Psoas muscle (tissue), 8 donors: ENCODE data around the gene FAM222A. TPM values are rescaled to one million over a fixed set of nuclear protein-coding genes. Genes with fewer than 3 reads are reported as not detected.
A peak's percentile ranks its signal among the peaks of the same experiment; 100 is the strongest.

Experiments used
- ATAC-seq, 4 donors: fragments of 200-7000 bp; cut with Tn5 transposase; one replicate each; pipeline ENCODE4 v1.9.1; 2020; ENCODE audit warnings: moderate library complexity in 3 of 4, mild to moderate bottlenecking in 2 of 4
- DNase-seq, 2 donors: peaks; one replicate each; pipeline ENCODE4 v3.0.0-alpha.2; 2020
- H3K27ac ChIP-seq: fragments of 200-600 bp; one replicate; pipeline ENCODE4 v1.8.0; 2022
- H3K27me3 ChIP-seq, 3 donors: fragments of 200-600 bp in 1 of 3; one replicate each; pipeline versions ENCODE4 v1.6.1 to v1.8.0; 2013 to 2022; ENCODE audit warnings: low read length in 2 of 3, mild to moderate bottlenecking in 2 of 3, moderate library complexity in 1 of 3; ENCODE audit not compliant: insufficient read depth in 3 of 3
- H3K36me3 ChIP-seq, 2 donors: fragments of 200-600 bp in 1 of 2; one replicate each; pipeline versions ENCODE4 v1.6.1 to v1.8.0; 2013 to 2022; ENCODE audit warnings: low read depth in 1 of 2, mild to moderate bottlenecking in 1 of 2, moderate library complexity in 1 of 2; ENCODE audit not compliant: insufficient read depth in 1 of 2
- H3K4me1 ChIP-seq: fragments of 200-600 bp; one replicate; pipeline ENCODE4 v1.8.0; 2022
- H3K4me3 ChIP-seq: fragments of 200-600 bp; one replicate; pipeline ENCODE4 v1.8.0; 2022; ENCODE audit warnings: mild to moderate bottlenecking
- H3K9me3 ChIP-seq: fragments of 200-600 bp; one replicate; pipeline ENCODE4 v1.8.0; 2022
- WGBS, 3 donors: extraction: QIAGEN DNeasy Blood & Tissue Kit; methylation state at CpG; one replicate each; pipeline versions ENCODE4 v1.1.6 to v1.1.7; 2013; 5-methylcytosine and 5-hydroxymethylcytosine counted together
- intact Hi-C, 2 donors: fragments of 100-400 bp; cut with DNase I; formaldehyde crosslinking; loops; one replicate each; pipeline versions ENCODE4 v1.11.0 to v1.14.2; 2022
- polyA plus RNA-seq, 3 donors: library from polyadenylated mRNA; stranded (reverse); fragments of 200-250 nt; gene quantifications; one replicate each; pipeline ENCODE4 v1.2.3, GENCODE V29; 2013
- total RNA-seq, 4 donors: library from RNA; stranded (reverse); fragmentation: NEBNext Ultra II Directional in 2 of 4; extraction: Animal tissue kit (Norgen Biotek cat#: 25700) in 2 of 4; gene quantifications; one replicate each; pipeline versions ENCODE4 v1.2.1 to v1.2.4, GENCODE V29; 2021 to 2023
- TF ChIP-seq, protein P1 (sequence below): fragments of 200-600 bp; IDR thresholded peaks from one replicate; pipeline ENCODE4 v1.8.0; 2022; ENCODE audit warnings: antibody characterized with exemption
- donor health status: healthy with polysubstance abuse.
- donor health status: DM: no; HTN: no; CAD: no; lungs with moderate emphysema.
- donor health status: Bipolar disorder and iron deficiency.
- donor health status: healthy.
- donor health status: DM: yes; HTN: yes; CAD: no.
- donor health status: DM: no; HTN: no; CAD: no.
- donor health status: DM: no; HTN: no; CAD: no.
- donor health status: DM: yes; HTN: yes; CAD: no.

FAM222A gene
- total and polyA plus RNA-seq, 7 donors = 0.59 to 15.8 (median 5.1) TPM

DNA sequence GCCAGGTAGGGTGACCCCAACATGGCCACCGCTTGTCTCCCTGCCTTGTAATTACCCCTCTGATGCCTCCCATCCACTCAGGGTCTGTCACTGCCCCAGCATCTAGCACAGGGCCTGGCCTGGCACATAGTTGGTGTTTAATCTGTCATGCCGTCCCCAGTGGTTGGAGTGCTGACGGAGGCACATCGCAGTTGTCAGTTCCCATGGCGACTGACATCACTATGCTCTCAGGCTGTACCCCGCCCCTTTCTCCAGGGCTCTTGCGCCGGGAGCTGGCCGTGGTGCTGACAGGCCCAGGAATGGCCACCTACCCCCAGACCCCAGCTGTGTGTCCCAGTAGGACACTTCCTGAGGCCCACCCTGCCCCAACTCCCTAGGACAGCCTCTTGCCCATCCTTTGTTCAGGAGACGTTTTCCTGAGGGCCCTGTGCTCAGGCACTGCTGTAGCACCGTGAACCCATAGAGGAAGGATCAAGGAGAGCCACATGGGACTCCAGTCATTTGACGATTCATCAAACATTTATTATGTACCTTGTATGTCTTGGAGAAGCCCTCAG lies 23.0 kb downstream of the FAM222A start:
- no peaks in the 10 kb centered on the region for H3K9me3 ChIP-seq
- no peaks in the 10 kb centered on the region for H3K36me3 ChIP-seq
- H3K27me3 ChIP-seq = no peaks in the 10 kb centered on the region
- no peak for ATAC-seq
- WGBS, 3 donors = 28 to 43% (median 35%) methylated on average over 12 of the region's 12 CpGs
- H3K4me3 ChIP-seq = no peak overlapping the region
- intact Hi-C loops = no loop called here
- no peak overlapping the region for H3K27ac ChIP-seq
- H3K4me1 ChIP-seq = no peaks in the 10 kb centered on the region
- TF ChIP-seq, protein P1, sequence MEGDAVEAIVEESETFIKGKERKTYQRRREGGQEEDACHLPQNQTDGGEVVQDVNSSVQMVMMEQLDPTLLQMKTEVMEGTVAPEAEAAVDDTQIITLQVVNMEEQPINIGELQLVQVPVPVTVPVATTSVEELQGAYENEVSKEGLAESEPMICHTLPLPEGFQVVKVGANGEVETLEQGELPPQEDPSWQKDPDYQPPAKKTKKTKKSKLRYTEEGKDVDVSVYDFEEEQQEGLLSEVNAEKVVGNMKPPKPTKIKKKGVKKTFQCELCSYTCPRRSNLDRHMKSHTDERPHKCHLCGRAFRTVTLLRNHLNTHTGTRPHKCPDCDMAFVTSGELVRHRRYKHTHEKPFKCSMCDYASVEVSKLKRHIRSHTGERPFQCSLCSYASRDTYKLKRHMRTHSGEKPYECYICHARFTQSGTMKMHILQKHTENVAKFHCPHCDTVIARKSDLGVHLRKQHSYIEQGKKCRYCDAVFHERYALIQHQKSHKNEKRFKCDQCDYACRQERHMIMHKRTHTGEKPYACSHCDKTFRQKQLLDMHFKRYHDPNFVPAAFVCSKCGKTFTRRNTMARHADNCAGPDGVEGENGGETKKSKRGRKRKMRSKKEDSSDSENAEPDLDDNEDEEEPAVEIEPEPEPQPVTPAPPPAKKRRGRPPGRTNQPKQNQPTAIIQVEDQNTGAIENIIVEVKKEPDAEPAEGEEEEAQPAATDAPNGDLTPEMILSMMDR = no peak
- DNase-seq = peak; percentile 24 to 30

DNA sequence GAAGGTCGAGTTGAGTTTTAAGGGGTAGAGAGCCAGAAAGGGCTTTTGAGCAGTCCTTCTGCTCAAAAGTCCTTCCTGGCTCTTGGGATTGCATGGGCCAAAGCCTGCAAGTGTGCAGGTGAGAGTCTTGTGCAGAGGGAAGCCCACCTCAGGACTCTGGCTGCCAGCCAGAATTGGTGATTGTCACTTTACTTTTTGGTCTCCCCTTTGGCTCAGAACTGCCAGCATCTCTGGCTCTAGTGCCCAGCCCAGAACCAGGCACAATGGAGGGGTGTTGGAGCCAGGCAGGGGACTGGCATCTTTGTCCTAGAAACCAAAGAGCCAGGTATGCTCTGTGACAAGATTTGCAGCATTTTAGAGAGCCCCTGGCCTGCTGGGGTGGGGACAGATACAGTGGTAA lies 23.5 kb downstream of the FAM222A start:
- DNase-seq = peak in 1 of 2 donors; percentile 22
- ATAC-seq = no peak
- Histone ChIP-seq H3K4me1 (no peaks in the 10 kb centered on the region), H3K4me3 (no peak overlapping the region), H3K9me3 (no peaks in the 10 kb centered on the region), H3K36me3 (no peaks in the 10 kb centered on the region), H3K27ac (no peak overlapping the region), H3K27me3 (no peaks in the 10 kb centered on the region)
- 7 to 21% (median 15%) methylated on average over 1 of the region's 1 CpG for WGBS, 3 donors
- intact Hi-C loops = no loop called here
- TF ChIP-seq, protein P1 = no peak

DNA sequence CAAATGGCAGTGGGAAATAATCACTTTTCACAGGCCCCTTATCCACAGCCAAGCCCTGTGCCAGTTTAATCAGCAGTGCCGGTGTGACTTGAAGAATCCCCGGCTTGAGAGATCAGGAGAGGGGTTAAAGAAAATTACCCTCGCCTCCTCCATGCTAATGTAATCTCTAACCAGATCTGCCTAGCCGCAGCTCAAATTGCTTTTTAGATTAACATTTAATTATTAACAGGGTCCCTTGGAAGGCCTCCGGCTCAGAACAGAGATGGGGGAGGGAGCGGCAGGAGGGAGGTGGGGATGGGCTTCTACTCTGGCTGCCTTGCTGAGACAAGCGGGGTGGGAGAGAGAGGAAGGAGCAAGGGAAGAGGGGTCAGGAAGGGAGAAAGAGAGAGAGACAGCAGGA lies 24.0 kb downstream of the FAM222A start:
- Histone ChIP-seq H3K27ac (no peak overlapping the region), H3K9me3 (no peaks in the 10 kb centered on the region), H3K36me3 (no peaks in the 10 kb centered on the region), H3K27me3 (no peaks in the 10 kb centered on the region), H3K4me1 (no peaks in the 10 kb centered on the region), H3K4me3 (no peak overlapping the region)
- 75 to 95% (median 80%) methylated on average over 7 of the region's 7 CpGs for WGBS, 3 donors
- ATAC-seq (no peak), DNase-seq (peak in 1 of 2 donors; percentile 12)
- intact Hi-C loops = no loop called here
- TF ChIP-seq, protein P1 = no peak

- intact Hi-C loops = no loop called here
- H3K27ac ChIP-seq = no peak overlapping the region
- ATAC-seq (no peak), DNase-seq (peak; percentile 2 to 4)
- H3K4me3 ChIP-seq = no peak overlapping the region
- H3K36me3 ChIP-seq = no peaks in the 10 kb centered on the region
- TF ChIP-seq, protein P1 = no peak
- WGBS, 3 donors = 61 to 82% (median 71%) methylated on average over 4 of the region's 4 CpGs
- H3K27me3 ChIP-seq = no peaks in the 10 kb centered on the region
- no peaks in the 10 kb centered on the region for H3K4me1 ChIP-seq
- H3K9me3 ChIP-seq = no peaks in the 10 kb centered on the region
Observed at GRCh38 chr12:109738209-109738608, 24.6 kb downstream of the FAM222A start.
